ENCODE results near the gene TMCO4. TPM values are rescaled to one million over a fixed set of nuclear protein-coding genes. Genes with fewer than 3 reads are reported as not detected.
A peak's percentile ranks its signal among the peaks of the same experiment; 100 is the strongest.

TMCO4 gene
- total RNA-seq, 1 donor from 2014 or later: 10.2 TPM

- Mint-ChIP-seq H3K36me3 (no peaks in the 10 kb centered on the region), H3K9me3 (no peaks in the 10 kb centered on the region), H3K27ac (no peak within 1 kb of the TSS), H3K27me3 (peaks cover 85% of the 10 kb centered on the region), H3K4me1 (ENCODE audit: unreplicated experiment) (peaks cover 3% of the 10 kb centered on the region), H3K4me3 (peak within 1 kb of the TSS; percentile 34)
- DNase-seq (ENCODE audit: extremely low spot score, unreplicated experiment): no peak
- TF ChIP-seq CTCF (conservative IDR thresholded peaks at IDR 0.05): no peak
Measured at GRCh38 chr1:19664453-19665185, 135.1 kb downstream of the TMCO4 start, which contains the start of gene HTR6. Gene HTR6 (plus strand): TSS chr1:19664875. CDS start chr1:19665754, 879 bp downstream.

GRCh38 chr1:19662313-19662712 is 137.4 kb downstream of the TMCO4 start:
- TF ChIP-seq CTCF (conservative IDR thresholded peaks at IDR 0.05): no peak
- peaks cover 6% of the 10 kb centered on the region for H3K4me1 Mint-ChIP-seq (ENCODE audit: unreplicated experiment)
- H3K36me3 Mint-ChIP-seq: no peaks in the 10 kb centered on the region
- H3K4me3 Mint-ChIP-seq: no peak overlapping the region
- peaks cover 64% of the 10 kb centered on the region for H3K27me3 Mint-ChIP-seq
- no peak overlapping the region for H3K27ac Mint-ChIP-seq
- DNase-seq (ENCODE audit: extremely low spot score, unreplicated experiment): no peak
- no peaks in the 10 kb centered on the region for H3K9me3 Mint-ChIP-seq

GRCh38 chr1:19661721-19662228 is 137.9 kb downstream of the TMCO4 start:
- H3K27ac Mint-ChIP-seq: no peak overlapping the region
- no peak for DNase-seq (ENCODE audit: extremely low spot score, unreplicated experiment)
- peaks cover 59% of the 10 kb centered on the region for H3K27me3 Mint-ChIP-seq

GRCh38 chr1:19658186-19658585 is 141.5 kb downstream of the TMCO4 start:
- Mint-ChIP-seq H3K4me1 (ENCODE audit: unreplicated experiment) (peaks cover 15% of the 10 kb centered on the region), H3K36me3 (peaks cover 3% of the 10 kb centered on the region)

More at GRCh38 chr1:19661721-19662228, 137.9 kb downstream of the TMCO4 start:
- no peaks in the 10 kb centered on the region for H3K36me3 Mint-ChIP-seq
- no peak overlapping the region for H3K4me3 Mint-ChIP-seq
- no peaks in the 10 kb centered on the region for H3K9me3 Mint-ChIP-seq
- H3K4me1 Mint-ChIP-seq (ENCODE audit: unreplicated experiment): peaks cover 6% of the 10 kb centered on the region
- TF ChIP-seq CTCF (conservative IDR thresholded peaks at IDR 0.05): peak; percentile 88

GRCh38 chr1:19657511-19657910 is 142.2 kb downstream of the TMCO4 start:
- Mint-ChIP-seq H3K4me1 (ENCODE audit: unreplicated experiment) (peaks cover 15% of the 10 kb centered on the region), H3K4me3 (no peak overlapping the region), H3K27me3 (peaks cover 24% of the 10 kb centered on the region), H3K9me3 (no peaks in the 10 kb centered on the region), H3K27ac (no peak overlapping the region), H3K36me3 (peaks cover 3% of the 10 kb centered on the region)
- TF ChIP-seq CTCF (conservative IDR thresholded peaks at IDR 0.05): no peak
- no peak for DNase-seq (ENCODE audit: extremely low spot score, unreplicated experiment)

More at GRCh38 chr1:19658186-19658585, 141.5 kb downstream of the TMCO4 start:
- TF ChIP-seq CTCF (conservative IDR thresholded peaks at IDR 0.05): no peak
- H3K27me3 Mint-ChIP-seq: peaks cover 31% of the 10 kb centered on the region
- H3K9me3 Mint-ChIP-seq: no peaks in the 10 kb centered on the region
- H3K4me3 Mint-ChIP-seq: no peak overlapping the region
- no peak overlapping the region for H3K27ac Mint-ChIP-seq
- no peak for DNase-seq (ENCODE audit: extremely low spot score, unreplicated experiment)
